Activated T-cell treated with anti-CD3 and anti-CD28 coated beads, Interleukin-2, amount 50 U/mL, for 1 hour (primary cell): ENCODE measurements around the gene FAM240B.

Source experiments
- DNase-seq: peaks from one replicate; pipeline ENCODE4 v3.0.0-alpha.2; 2020

Gene FAM240B

DNA sequence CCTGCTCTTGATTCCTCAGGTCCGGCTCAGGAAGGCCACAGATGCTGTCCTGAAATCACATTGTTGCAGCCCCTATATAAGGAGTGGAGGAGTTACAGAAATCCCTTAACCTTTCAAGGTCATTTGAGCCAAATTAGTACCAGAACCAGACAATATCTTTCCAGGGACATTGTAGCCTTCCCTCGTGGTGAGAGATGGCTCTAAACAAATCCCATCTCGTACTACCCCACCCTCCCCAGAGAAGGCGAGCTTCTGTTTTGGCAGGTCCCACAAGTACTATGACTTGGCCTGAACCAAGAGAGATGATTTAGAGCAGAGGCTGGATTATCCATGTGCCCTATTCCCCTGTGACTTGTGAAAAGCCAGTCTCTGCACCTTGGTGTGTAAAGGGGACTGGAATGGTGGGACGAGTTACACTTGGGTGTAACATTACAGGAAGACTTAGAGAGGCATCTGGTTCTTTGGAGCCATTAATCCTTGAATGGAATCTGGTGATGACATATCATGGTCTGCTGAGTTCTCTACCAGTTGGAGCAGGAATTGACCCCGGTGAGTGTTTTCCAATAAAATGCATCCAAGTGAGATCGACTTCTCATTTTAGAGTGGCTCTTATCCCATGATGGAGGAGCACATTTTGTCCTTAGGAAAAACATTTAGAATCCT, at the start of gene FAM240B:
TSS of gene FAM240B (minus strand) at position 51 of the 663 bp plus-strand sequence. CDS start 16,134 bp downstream, outside the sequence.
- no peak for DNase-seq

- DNase-seq, result no peak
These were observed 48.4 kb upstream of the FAM240B start for GRCh38 chr9:38768351-38768761.

GRCh38 chr9:38765101-38765500, 45.2 kb upstream of the FAM240B start:
- DNase-seq, result no peak

- no peak for DNase-seq
These were observed 42.1 kb upstream of the FAM240B start for GRCh38 chr9:38761999-38762398.

GRCh38 chr9:38761339-38761738, 41.4 kb upstream of the FAM240B start:
- no peak for DNase-seq

- DNase-seq, result no peak
These were observed 36.8 kb upstream of the FAM240B start for GRCh38 chr9:38756702-38757101.

- DNase-seq, result no peak
These were observed 28.0 kb upstream of the FAM240B start for GRCh38 chr9:38747941-38748340.

DNA sequence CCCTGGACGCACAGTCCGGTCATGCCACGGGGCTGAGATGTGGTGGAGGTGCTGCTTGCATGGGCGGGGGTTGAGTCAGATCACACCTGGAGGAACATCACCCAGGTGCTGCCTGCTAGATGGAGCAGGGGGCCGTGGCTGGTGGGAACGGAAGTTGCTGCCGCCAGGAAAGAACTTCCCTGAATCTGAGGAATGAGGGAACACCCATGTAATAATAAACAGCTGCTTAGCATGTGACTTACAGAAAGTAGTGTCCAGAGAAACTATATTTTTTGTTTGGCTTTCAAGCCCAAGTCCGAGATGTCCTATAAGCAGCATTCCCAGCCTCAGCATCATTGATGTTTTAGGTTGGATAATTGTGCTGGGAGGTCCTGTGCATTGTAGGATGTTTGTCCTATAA, 27.1 kb upstream of the FAM240B start:
- no peak for DNase-seq

DNA sequence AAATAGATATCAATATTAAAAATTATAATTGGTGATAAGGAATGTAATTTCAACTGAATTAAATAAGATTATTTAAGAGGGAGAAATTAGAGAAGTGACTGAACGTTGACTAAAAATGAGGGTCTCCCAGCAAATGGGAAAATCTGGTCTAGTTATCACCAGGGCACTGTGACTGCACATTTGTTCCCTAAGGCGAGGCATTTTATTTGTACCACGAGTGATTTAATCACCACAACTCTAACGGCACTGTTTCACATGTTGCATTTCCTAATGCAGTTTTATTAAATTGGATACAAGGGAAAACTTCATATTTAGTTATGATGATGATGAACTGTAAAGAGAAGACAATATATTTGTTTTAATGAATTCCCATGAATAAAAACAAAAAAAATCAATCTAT, 26.4 kb upstream of the FAM240B start:
- DNase-seq, result no peak

DNA sequence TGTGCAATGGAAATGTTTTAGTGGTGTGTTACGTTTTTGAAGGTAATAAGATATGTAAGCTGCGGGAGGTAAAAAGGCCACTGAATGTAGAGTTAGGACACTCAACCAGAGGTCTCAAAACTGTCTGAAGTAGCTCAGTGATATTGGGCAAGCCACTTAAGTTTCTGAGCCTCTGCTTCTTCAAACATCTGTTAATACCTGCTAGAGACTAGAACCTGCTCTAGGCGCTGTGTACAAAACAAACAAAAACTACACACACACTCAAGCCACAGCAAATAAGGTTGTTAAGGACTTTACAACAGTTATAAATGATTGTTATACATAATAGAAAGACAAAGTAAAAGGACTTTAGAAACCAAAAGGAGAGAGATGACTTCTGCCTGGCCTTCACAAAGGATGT, 24.6 kb upstream of the FAM240B start:
- no peak for DNase-seq

GRCh38 chr9:38737246-38737645, 17.3 kb upstream of the FAM240B start:
- DNase-seq, result no peak

- DNase-seq, result no peak
These were observed 14.9 kb upstream of the FAM240B start for GRCh38 chr9:38734831-38735230.

GRCh38 chr9:38733503-38733902, 13.6 kb upstream of the FAM240B start:
- no peak for DNase-seq

GRCh38 chr9:38732885-38733284, 13.0 kb upstream of the FAM240B start:
- no peak for DNase-seq

DNA sequence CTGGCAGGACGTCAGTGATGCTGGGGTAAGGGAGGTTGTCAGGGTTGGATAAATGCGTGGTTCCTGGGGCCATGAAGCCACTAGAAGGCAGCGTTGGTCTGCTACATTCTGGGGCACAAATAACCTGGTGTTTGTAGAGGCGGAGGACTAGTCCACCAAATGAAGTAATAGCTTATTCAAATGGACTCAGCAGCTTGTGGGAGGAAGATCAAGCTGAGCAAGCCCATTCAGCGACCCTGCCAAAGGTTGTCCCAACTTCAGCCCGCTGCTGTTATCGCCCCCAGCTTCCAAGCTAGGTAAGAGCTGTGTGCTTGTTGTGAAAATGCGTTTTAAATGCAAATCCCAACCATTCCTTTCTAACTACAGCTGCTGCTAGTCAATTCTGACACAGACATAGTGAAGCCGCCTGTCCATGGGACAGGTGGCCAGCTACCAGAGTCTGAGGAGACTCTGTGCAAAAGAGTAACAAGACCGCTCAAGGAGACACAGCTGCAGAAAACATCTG, 7.6 kb upstream of the FAM240B start:
- no peak for DNase-seq

DNA sequence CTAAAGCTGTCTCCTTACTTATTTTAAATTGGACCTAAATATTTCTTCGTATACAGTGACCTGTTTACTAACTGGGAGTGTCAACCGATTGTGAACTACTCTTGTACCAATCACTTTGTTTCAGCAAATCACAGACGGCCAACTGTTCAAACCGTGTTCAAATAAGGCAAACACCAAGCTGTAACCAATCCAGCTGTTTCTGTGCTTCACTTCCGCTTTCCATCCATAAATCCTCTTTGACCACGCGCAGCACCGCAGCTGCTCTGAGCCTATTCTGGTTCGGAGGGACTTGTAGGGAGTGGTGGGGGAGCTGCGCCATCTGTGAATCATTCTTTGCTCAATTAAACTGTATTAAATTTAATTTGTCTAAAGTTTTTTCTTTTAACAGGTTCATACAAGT, 4.8 kb upstream of the FAM240B start:
- DNase-seq, result no peak

GRCh38 chr9:38718148-38718547, 1.8 kb downstream of the FAM240B start:
- DNase-seq, result no peak

DNA sequence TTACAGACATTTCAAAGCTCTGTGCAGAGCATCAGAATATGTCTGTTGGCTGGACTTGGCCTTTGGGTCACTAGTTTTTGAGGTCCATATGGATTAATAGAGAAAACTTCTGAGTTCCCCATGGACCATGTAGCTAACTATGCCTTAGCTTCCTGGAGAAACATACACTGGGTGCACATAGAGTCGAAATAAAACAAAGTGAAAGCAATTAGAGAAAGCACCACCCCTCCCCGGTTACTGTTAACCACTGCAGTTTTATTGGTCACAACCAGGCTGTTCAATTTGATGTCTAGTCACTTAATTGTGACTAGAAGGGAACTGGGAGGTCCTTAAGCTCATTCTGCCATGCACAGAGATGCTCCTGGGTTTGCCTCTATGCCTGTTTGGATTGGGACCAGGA, 4.2 kb downstream of the FAM240B start:
- DNase-seq, result no peak

GRCh38 chr9:38713426-38713825, 6.5 kb downstream of the FAM240B start:
- no peak for DNase-seq

DNA sequence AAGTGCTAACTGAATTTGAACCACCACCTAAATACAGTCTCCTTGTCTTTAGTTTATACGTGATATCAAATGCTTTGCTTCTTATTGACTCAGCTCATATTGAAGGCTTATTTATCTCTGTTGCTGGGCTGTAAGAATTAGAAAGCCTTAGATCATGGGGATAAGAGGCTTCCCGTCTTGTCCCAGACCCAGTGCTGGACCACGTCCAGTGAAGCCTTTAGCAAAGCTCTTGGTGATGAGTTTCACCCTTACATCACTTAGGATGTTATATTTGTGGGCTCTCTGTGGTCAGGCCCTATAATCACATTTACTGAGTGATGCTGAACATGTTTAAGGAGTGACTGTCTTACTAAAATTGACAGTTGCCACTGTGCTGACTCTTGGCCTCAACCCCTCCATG, 11.2 kb downstream of the FAM240B start:
- no peak for DNase-seq

- DNase-seq, result no peak
These were observed 11.9 kb downstream of the FAM240B start for GRCh38 chr9:38707885-38708637.

DNA sequence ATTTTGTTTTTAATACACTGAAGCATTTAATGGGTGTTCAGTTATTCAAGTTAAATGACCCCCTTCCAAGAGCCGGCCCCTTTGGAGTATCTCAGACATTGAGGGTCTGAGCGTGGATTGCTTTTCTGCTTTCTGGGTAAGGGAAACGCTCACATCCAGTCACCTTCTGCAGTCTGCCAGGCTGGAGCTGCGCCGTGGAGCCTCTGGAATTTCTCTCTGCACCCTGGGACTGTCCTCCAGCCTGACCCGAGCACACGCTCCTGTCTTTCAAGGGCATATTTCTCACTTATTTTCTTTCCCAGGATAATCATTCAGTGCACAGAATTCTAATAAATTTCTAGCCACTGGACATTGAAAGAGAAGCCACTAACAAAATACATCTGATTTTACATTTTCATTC, 13.4 kb downstream of the FAM240B start:
- DNase-seq, result no peak

- DNase-seq, result no peak
These were observed 14.0 kb downstream of the FAM240B start for GRCh38 chr9:38705917-38706316.

DNA sequence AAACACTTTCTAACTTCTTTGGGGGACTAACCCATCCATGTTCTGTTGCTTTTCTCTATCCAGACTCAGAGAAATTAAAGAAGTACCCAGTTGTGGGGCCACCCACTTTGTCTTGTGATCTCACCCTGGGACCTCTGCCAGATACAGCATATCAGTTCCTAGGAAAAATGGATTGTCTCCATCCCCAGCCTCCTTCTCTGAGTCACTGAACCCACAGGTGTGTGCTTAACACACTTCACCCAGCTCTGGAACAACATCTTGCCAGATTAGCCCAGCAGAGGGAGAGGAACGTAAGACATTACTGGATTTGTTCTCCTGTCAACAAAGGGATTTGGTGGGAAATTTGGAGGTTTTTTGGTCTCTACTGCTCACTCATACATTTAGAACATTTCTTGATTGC, 19.2 kb downstream of the FAM240B start:
- no peak for DNase-seq

DNA sequence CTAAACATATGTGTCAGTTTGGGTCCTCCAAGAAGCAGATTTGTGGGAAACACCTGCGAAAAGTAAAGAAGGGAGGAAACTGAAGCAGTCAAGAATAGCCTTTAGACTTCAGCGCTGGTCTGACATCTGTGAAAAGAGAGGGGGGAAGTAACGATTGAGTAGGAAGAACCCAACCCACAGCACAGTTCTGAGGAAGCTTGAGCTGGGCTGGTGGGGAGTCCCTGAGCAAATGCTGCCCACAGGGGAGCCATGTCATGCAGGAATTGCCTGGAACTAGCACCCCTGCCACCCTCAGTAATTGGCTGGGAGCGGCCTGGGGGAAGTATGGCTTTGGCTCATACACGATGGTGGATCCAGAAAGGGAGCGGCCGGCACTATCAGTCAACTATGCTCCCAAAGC, 20.6 kb downstream of the FAM240B start:
- no peak for DNase-seq
